CD8-positive, alpha-beta memory T cell (primary cell): ENCODE measurements around the gene CALN1. TPM values are rescaled to one million over a fixed set of nuclear protein-coding genes. Genes with fewer than 3 reads are reported as not detected.
"Not testable (repeated sequence)": the region's sequence is repeated elsewhere in the genome, so short reads cannot be mapped to it uniquely, and the experiment has no call there.

Source experiments
- CTCF ChIA-PET: fragments of 350-600 bp; sonication (Branson Sonifier 250); formaldehyde crosslinking; loops from one replicate; lab custom pipeline; 2021; ENCODE audit warnings: antibody characterized with exemption; lab: Charles Lee
- POLR2A ChIA-PET: fragments of 350-600 bp; sonication (Branson Sonifier 250); formaldehyde crosslinking; loops from one replicate; lab custom pipeline; 2021; ENCODE audit warnings: antibody characterized with exemption; lab: Charles Lee
- DNase-seq, 5 donors: peaks; one replicate each; pipeline versions ENCODE4 v3.0.0 to v3.0.0-alpha.2; 2020 to 2022; ENCODE audit warnings: mixed read lengths in 1 of 5
- H3K27ac ChIP-seq: one replicate; pipeline ENCODE4 v1.7.0; 2013; ENCODE audit warnings: low read depth, mild to moderate bottlenecking, low read length, moderate library complexity
- H3K27me3 ChIP-seq: 2 replicates; pipeline ENCODE4 v1.7.0; 2013; ENCODE audit warnings: low read length, mild to moderate bottlenecking; ENCODE audit not compliant: insufficient read depth, poor library complexity, severe bottlenecking
- H3K36me3 ChIP-seq: 2 replicates; pipeline ENCODE4 v1.7.0; 2013; ENCODE audit warnings: mild to moderate bottlenecking, low read length, moderate library complexity; ENCODE audit not compliant: insufficient read depth
- H3K4me1 ChIP-seq: 2 replicates; pipeline ENCODE4 v1.7.0; 2013; ENCODE audit warnings: mild to moderate bottlenecking, low read length, moderate library complexity; ENCODE audit not compliant: insufficient read depth
- H3K4me3 ChIP-seq: 2 replicates; pipeline ENCODE4 v1.7.0; 2013; ENCODE audit warnings: mild to moderate bottlenecking, low read length
- H3K9me3 ChIP-seq: 2 replicates; pipeline ENCODE4 v1.7.0; 2013; ENCODE audit warnings: mild to moderate bottlenecking, low read length
- H3K27ac Mint-ChIP-seq, 8 donors: one replicate each; pipeline ENCODE4 v1.8.0; 2020 to 2021; ENCODE audit warnings: mixed read lengths in 8 of 8, mild to moderate bottlenecking in 6 of 8, inconsistent platforms in 3 of 8, moderate library complexity in 3 of 8
- H3K27me3 Mint-ChIP-seq, 2 donors: one replicate each; pipeline ENCODE4 v1.8.0; 2020 to 2021; ENCODE audit warnings: mixed read lengths in 2 of 2, mild to moderate bottlenecking in 1 of 2, moderate library complexity in 1 of 2
- H3K36me3 Mint-ChIP-seq, 3 donors: one replicate each; pipeline ENCODE4 v1.8.0; 2020 to 2021; ENCODE audit warnings: mixed read lengths in 3 of 3, inconsistent platforms in 1 of 3, mild to moderate bottlenecking in 1 of 3
- H3K4me1 Mint-ChIP-seq, 3 donors: one replicate each; pipeline ENCODE4 v1.8.0; 2020 to 2021; ENCODE audit warnings: mixed read lengths in 3 of 3, inconsistent platforms in 1 of 3, mild to moderate bottlenecking in 1 of 3
- H3K4me3 Mint-ChIP-seq, 7 donors: one replicate each; pipeline ENCODE4 v1.8.0; 2020 to 2021; ENCODE audit warnings: mixed read lengths in 7 of 7, mild to moderate bottlenecking in 6 of 7, moderate library complexity in 4 of 7, inconsistent platforms in 2 of 7
- H3K9me3 Mint-ChIP-seq, 5 donors: one replicate each; pipeline ENCODE4 v1.8.0; 2020 to 2022; ENCODE audit warnings: mixed read lengths in 5 of 5, mild to moderate bottlenecking in 3 of 5, moderate library complexity in 2 of 5, inconsistent platforms in 1 of 5
- polyA plus RNA-seq: library from polyadenylated mRNA; unstranded; fragments of 300-500 nt; fragmentation: Illumina TruSeq; gene quantifications from one replicate; pipeline ENCODE4 v1.2.3, GENCODE V29; 2021
- total RNA-seq, 2 experiments: library from RNA; stranded (reverse); gene quantifications; one replicate each; pipeline ENCODE4 v1.2.3, GENCODE V29; 2021

Gene CALN1
- total and polyA plus RNA-seq, 3 experiments from 2014 or later: not detected

DNA sequence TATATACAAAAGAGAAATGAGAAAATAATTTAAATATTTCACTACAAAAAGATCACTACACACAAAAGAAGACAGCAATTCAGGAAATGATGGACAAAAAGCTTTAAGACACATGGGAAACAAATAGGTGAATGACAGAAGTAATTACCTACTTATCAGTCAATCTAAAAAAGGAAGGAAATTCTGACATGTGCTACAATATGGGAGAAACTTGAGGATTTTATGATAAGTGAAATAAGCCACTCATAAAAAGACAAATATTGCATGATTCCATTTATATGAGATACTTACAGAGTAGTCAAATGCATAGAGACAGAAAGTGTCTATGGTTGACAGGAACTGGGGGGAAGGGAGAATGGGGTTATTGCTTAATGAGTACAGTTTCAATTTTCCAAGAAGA lies 339.2 kb downstream of the CALN1 start:
- CTCF ChIA-PET: no interaction called here
- POLR2A ChIA-PET: no interaction called here

DNA sequence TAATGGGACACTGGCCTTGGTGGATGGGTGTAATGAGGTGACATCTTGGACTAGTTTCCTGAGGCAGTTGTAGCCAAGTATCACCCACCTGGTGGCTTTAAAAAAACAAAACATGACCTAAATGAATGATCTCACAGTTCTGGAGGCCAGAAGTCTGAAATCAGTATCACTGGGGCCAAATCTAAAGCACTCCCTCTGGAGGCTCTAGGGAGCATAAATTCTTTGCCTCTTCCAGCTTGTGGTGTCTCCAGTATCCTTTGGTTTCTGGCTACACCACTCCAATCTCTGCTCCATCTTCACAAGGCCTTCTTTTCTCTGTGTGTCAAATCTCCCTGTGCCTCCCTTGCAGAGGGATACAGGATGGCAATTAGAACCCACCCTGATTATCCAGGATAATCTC lies 342.9 kb downstream of the CALN1 start:
- H3K9me3 ChIP-seq: no peaks in the 10 kb centered on the region
- Mint-ChIP-seq H3K27ac (no peak overlapping the region), H3K9me3 (peaks cover 10 to 30% (median 21%) of the 10 kb centered on the region in 5 donors), H3K4me3 (no peak overlapping the region), H3K27me3 (no peaks in the 10 kb centered on the region), H3K36me3 (peaks cover 0 to 4% (median 0%) of the 10 kb centered on the region in 3 donors), H3K4me1 (no peaks in the 10 kb centered on the region)
- H3K4me3 ChIP-seq: no peak overlapping the region
- no peak for DNase-seq
- no peaks in the 10 kb centered on the region for H3K27me3 ChIP-seq
- ChIA-PET POLR2A (no interaction called here), CTCF (no interaction called here)
- H3K27ac ChIP-seq: no peak overlapping the region
- no peaks in the 10 kb centered on the region for H3K36me3 ChIP-seq
- no peaks in the 10 kb centered on the region for H3K4me1 ChIP-seq

More for the DNA sequence above, 339.2 kb downstream of the CALN1 start:
- H3K4me1 ChIP-seq: no peaks in the 10 kb centered on the region
- no peaks in the 10 kb centered on the region for H3K36me3 ChIP-seq
- H3K27me3 Mint-ChIP-seq: no peaks in the 10 kb centered on the region
- H3K36me3 Mint-ChIP-seq: peaks cover 0 to 4% (median 0%) of the 10 kb centered on the region in 3 donors
- H3K27me3 ChIP-seq: no peaks in the 10 kb centered on the region
- no peak overlapping the region for H3K27ac ChIP-seq
- H3K4me3 ChIP-seq: no peak overlapping the region
- H3K9me3 Mint-ChIP-seq: peaks cover 13 to 35% (median 19%) of the 10 kb centered on the region in 5 donors
- no peak overlapping the region for H3K4me3 Mint-ChIP-seq
- no peaks in the 10 kb centered on the region for H3K9me3 ChIP-seq
- H3K27ac Mint-ChIP-seq: no peak overlapping the region
- DNase-seq: no peak
- H3K4me1 Mint-ChIP-seq: no peaks in the 10 kb centered on the region

DNA sequence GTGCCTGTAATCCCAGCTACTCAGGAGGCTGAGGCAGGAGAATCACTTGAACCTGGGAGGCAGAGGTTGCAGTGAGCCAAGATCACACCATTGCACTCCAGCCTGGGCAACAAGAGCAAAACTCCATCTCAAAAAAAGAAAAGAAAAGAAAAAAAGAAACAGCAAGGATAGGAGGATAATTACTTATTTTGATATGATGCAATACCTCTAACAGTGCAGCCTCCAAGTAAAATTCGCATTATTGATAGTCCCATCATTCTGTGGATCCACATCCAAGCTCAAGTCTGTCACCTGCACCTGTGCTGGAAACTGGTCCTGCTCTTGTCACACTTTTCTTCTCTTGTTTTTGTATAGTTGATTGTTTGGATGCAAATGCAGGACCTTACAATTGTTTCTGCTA lies 346.4 kb downstream of the CALN1 start:
- POLR2A ChIA-PET, DNase-seq, H3K4me1 Mint-ChIP-seq, H3K9me3 ChIP-seq, H3K36me3 ChIP-seq, H3K4me3 ChIP-seq, H3K4me3 Mint-ChIP-seq, H3K27me3 ChIP-seq, H3K4me1 ChIP-seq, CTCF ChIA-PET, H3K36me3 Mint-ChIP-seq, H3K27ac ChIP-seq, H3K27ac Mint-ChIP-seq, H3K27me3 Mint-ChIP-seq: not testable (repeated sequence)
- H3K9me3 Mint-ChIP-seq: peaks cover 4 to 14% (median 5%) of the 10 kb centered on the region in 5 donors

DNA sequence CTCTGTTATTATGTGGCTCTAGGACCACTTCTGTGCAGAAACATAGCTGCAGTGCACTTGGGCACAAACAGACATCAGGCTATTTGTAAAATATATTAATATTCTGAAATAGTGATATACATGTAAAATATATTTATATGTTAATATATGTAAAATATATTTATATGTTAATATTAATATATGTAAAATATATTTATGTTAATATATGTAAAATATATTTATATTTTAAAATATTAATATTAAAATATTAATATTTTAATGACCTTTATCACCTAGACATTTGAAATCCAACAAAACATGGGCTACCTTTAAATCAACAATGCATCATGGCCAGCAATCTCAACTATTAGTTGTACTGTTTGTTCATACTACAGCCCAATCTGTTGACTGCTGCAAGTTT lies 347.2 kb downstream of the CALN1 start:
- Mint-ChIP-seq H3K27ac (no peak overlapping the region), H3K4me1 (no peaks in the 10 kb centered on the region), H3K4me3 (no peak overlapping the region), H3K9me3 (peaks cover 0 to 12% (median 5%) of the 10 kb centered on the region in 5 donors), H3K27me3 (peaks cover 0 to 2% of the 10 kb centered on the region in 2 donors), H3K36me3 (peaks cover 0 to 4% (median 0%) of the 10 kb centered on the region in 3 donors)
- ChIA-PET POLR2A (no interaction called here), CTCF (no interaction called here)
- H3K27ac ChIP-seq: no peak overlapping the region
- no peaks in the 10 kb centered on the region for H3K27me3 ChIP-seq
- H3K4me1 ChIP-seq: no peaks in the 10 kb centered on the region
- no peak for DNase-seq
- H3K4me3 ChIP-seq: no peak overlapping the region
- no peaks in the 10 kb centered on the region for H3K9me3 ChIP-seq
- H3K36me3 ChIP-seq: no peaks in the 10 kb centered on the region

DNA sequence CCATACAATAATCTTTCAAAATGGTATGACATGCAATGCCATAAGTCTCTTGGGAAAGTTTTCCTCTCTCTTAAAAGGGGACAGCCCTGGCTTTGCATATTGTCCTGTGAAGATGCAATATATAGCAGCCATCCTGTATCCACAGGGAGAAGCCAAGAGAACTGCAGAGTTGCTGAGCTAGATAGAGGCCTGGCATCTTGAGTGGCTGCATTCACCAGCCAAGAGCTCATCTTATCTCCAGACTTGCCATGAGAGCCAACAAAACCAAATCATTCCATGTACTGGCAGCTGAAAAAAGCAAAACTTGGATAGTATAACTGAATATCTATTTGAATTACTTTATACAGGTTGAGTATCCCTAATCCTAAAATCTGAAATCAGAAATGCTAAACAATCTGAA lies 348.8 kb downstream of the CALN1 start:
- H3K4me3 Mint-ChIP-seq: no peak overlapping the region
- no peak for DNase-seq

DNA sequence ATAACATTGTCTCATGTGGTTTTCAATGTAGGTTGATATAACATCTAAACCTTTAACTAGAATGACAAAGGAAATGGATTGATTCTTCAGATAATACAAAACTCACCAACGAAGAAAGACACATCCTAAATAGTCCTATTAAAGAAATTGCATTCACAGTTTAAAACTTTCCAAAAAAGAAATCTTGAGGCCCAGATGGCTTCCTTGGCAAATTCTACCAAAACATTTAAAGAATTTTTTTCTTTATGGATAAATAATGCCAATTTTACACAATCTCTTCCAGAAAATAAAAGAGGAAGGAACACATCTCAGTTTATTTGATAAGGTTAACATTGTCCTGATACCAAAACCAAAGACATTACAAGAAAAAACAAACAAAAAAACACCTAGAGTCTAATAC lies 349.5 kb downstream of the CALN1 start:
- H3K4me1 ChIP-seq: no peaks in the 10 kb centered on the region
- H3K9me3 ChIP-seq: no peaks in the 10 kb centered on the region
- H3K36me3 ChIP-seq: no peaks in the 10 kb centered on the region
- no peak for DNase-seq
- Mint-ChIP-seq H3K36me3 (no peaks in the 10 kb centered on the region), H3K9me3 (peaks cover 0 to 8% (median 2%) of the 10 kb centered on the region in 5 donors), H3K4me3 (no peak overlapping the region), H3K27me3 (peaks cover 0 to 2% of the 10 kb centered on the region in 2 donors), H3K4me1 (no peaks in the 10 kb centered on the region), H3K27ac (no peak overlapping the region)
- POLR2A ChIA-PET: no interaction called here
- CTCF ChIA-PET: no interaction called here
- no peak overlapping the region for H3K4me3 ChIP-seq
- H3K27me3 ChIP-seq: no peaks in the 10 kb centered on the region
- H3K27ac ChIP-seq: no peak overlapping the region

More for the DNA sequence above, 348.8 kb downstream of the CALN1 start:
- ChIA-PET CTCF (no interaction called here), POLR2A (no interaction called here)
- Histone ChIP-seq H3K4me1 (no peaks in the 10 kb centered on the region), H3K27ac (no peak overlapping the region), H3K4me3 (no peak overlapping the region), H3K27me3 (no peaks in the 10 kb centered on the region), H3K36me3 (no peaks in the 10 kb centered on the region), H3K9me3 (no peaks in the 10 kb centered on the region)
- no peaks in the 10 kb centered on the region for H3K4me1 Mint-ChIP-seq
- H3K27ac Mint-ChIP-seq: no peak overlapping the region
- peaks cover 0 to 6% (median 4%) of the 10 kb centered on the region in 5 donors for H3K9me3 Mint-ChIP-seq
- peaks cover 0 to 2% of the 10 kb centered on the region in 2 donors for H3K27me3 Mint-ChIP-seq
- no peaks in the 10 kb centered on the region for H3K36me3 Mint-ChIP-seq

DNA sequence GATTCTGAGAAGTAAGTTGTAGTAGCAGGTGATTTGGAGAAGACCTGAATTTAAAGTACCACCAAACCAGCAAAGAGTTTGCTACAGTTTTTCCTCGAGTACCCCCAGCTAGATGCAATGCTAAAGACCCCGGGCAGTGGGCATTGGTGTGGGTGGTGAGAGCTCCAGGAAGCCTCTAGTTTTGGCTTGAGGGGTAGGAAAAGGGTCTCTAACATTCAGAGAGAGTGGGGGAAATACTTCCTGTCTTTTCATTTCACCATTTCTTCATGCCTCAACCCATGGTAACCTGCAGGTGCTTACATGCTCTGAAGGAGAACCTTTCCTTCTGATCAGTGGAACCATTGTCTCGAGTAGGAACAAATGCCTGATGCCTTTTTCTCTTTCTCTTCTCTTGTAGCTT lies 352.2 kb downstream of the CALN1 start:
- Histone ChIP-seq H3K4me3 (no peak overlapping the region), H3K9me3 (no peaks in the 10 kb centered on the region), H3K36me3 (no peaks in the 10 kb centered on the region), H3K4me1 (no peaks in the 10 kb centered on the region), H3K27me3 (no peaks in the 10 kb centered on the region), H3K27ac (no peak overlapping the region)
- Mint-ChIP-seq H3K36me3 (no peaks in the 10 kb centered on the region), H3K4me3 (no peak overlapping the region), H3K27ac (no peak overlapping the region), H3K9me3 (peaks cover 0 to 12% (median 1%) of the 10 kb centered on the region in 5 donors), H3K4me1 (no peaks in the 10 kb centered on the region), H3K27me3 (peaks cover 0 to 2% of the 10 kb centered on the region in 2 donors)
- CTCF ChIA-PET: no interaction called here
- POLR2A ChIA-PET: no interaction called here
- DNase-seq: no peak

DNA sequence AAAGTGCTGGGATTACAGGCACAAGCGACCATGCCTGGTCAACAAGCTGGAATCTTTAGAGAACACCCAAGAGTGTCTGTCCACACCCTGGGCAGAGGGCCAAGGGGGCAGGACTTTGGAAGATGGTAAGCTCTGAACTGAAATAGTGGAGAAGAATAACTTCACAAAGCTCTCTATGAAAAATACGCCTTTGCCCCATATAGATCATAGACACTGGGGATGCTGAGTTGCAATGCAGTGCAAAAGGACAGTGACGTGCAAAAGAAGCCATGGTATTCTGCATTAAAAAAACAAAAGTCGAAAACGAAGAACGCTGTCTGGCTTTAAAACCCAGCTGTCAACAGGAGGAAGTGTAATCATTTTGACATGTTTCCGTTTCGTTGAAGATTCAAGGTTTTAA lies 353.6 kb downstream of the CALN1 start:
- no peaks in the 10 kb centered on the region for H3K27me3 ChIP-seq
- H3K9me3 Mint-ChIP-seq: peaks cover 0 to 16% (median 6%) of the 10 kb centered on the region in 5 donors
- ChIA-PET CTCF (no interaction called here), POLR2A (no interaction called here)
- no peak overlapping the region for H3K27ac Mint-ChIP-seq
- no peak overlapping the region for H3K27ac ChIP-seq
- no peaks in the 10 kb centered on the region for H3K36me3 Mint-ChIP-seq
- H3K9me3 ChIP-seq: no peaks in the 10 kb centered on the region
- no peaks in the 10 kb centered on the region for H3K4me1 Mint-ChIP-seq
- no peak overlapping the region for H3K4me3 ChIP-seq
- H3K4me3 Mint-ChIP-seq: no peak overlapping the region
- H3K27me3 Mint-ChIP-seq: peaks cover 0 to 2% of the 10 kb centered on the region in 2 donors
- H3K4me1 ChIP-seq: no peaks in the 10 kb centered on the region
- H3K36me3 ChIP-seq: no peaks in the 10 kb centered on the region
- no peak for DNase-seq

DNA sequence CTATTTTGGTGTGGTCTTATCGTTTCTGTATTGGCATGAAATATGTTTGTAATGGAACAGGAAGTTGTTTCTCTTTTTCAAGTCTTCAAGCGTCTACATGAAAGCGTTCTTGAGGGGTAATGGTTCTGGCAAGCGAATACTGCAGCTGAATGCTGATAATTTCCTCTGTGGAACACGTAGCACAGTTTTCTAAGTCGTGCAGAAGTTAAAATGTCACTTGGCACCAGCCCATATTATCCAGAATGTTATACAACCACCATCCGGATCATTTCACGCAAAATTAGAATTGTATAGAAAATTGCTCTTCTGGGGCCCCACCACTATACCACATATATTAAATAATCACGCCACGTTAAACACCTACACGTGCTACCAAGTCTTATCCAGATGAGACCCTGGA lies 354.3 kb downstream of the CALN1 start:
- Mint-ChIP-seq H3K36me3 (no peaks in the 10 kb centered on the region), H3K27ac (no peak overlapping the region), H3K4me3 (no peak overlapping the region), H3K9me3 (peaks cover 0 to 16% (median 6%) of the 10 kb centered on the region in 5 donors), H3K4me1 (no peaks in the 10 kb centered on the region), H3K27me3 (peaks cover 0 to 2% of the 10 kb centered on the region in 2 donors)
- no peaks in the 10 kb centered on the region for H3K27me3 ChIP-seq
- no peaks in the 10 kb centered on the region for H3K9me3 ChIP-seq
- no peak overlapping the region for H3K27ac ChIP-seq
- H3K4me3 ChIP-seq: no peak overlapping the region
- ChIA-PET CTCF (no interaction called here), POLR2A (no interaction called here)
- H3K36me3 ChIP-seq: no peaks in the 10 kb centered on the region
- no peaks in the 10 kb centered on the region for H3K4me1 ChIP-seq
- DNase-seq: no peak
